Measurements from ENCODE around the gene ATP2A3. TPM values are rescaled to one million over a fixed set of nuclear protein-coding genes. Genes with fewer than 3 reads are reported as not detected.

ATP2A3 gene
- polyA plus RNA-seq, 1 donor from 2014 or later: not detected

GRCh38 chr17:3946711-3947235, 17.5 kb downstream of the ATP2A3 start:
- Histone ChIP-seq H3K4me2 (ENCODE audit: low read length) (no peak overlapping the region), H3K36me3 (ENCODE audit: insufficient read depth, low read length) (no peaks in the 10 kb centered on the region), H3K27ac (ENCODE audit: low read length) (no peak overlapping the region), H3K9ac (ENCODE audit: low read length) (no peak overlapping the region), H3F3A (ENCODE audit: insufficient read depth, low read length, poor library complexity, severe bottlenecking) (no peaks in the 10 kb centered on the region), H4K20me1 (ENCODE audit: insufficient read depth) (no peaks in the 10 kb centered on the region), H3K4me3 (ENCODE audit: low read length) (no peak overlapping the region), H3K79me2 (replicated peaks; ENCODE audit: insufficient read depth, low read length) (no peaks in the 10 kb centered on the region), H3K27me3 (ENCODE audit: insufficient read depth, low read depth, low read length) (no peaks in the 10 kb centered on the region), H3K9me2 (ENCODE audit: insufficient read depth, low read length) (no peaks in the 10 kb centered on the region), H2AFZ (ENCODE audit: low read depth, low read length) (no peak overlapping the region), H3K9me3 (ENCODE audit: low read length) (no peaks in the 10 kb centered on the region)
- TF ChIP-seq RAD21 (conservative IDR thresholded peaks at IDR 0.05) (no peak), MXI1 (conservative IDR thresholded peaks at IDR 0.05; ENCODE audit: poor library complexity, severe bottlenecking) (no peak), EZH2 (IDR thresholded peaks at IDR 0.05; ENCODE audit: borderline replicate concordance, insufficient read depth, low read length, poor library complexity, severe bottlenecking) (no peak), SMC3 (conservative IDR thresholded peaks at IDR 0.05; ENCODE audit: poor library complexity) (no peak), EP300 (conservative IDR thresholded peaks at IDR 0.05; ENCODE audit: poor library complexity, severe bottlenecking) (no peak), TAF1 (IDR thresholded peaks at IDR 0.05; ENCODE audit: low read depth) (no peak), POLR2AphosphoS5 (IDR thresholded peaks at IDR 0.05) (no peak)
- TF ChIP-seq, protein P1, sequence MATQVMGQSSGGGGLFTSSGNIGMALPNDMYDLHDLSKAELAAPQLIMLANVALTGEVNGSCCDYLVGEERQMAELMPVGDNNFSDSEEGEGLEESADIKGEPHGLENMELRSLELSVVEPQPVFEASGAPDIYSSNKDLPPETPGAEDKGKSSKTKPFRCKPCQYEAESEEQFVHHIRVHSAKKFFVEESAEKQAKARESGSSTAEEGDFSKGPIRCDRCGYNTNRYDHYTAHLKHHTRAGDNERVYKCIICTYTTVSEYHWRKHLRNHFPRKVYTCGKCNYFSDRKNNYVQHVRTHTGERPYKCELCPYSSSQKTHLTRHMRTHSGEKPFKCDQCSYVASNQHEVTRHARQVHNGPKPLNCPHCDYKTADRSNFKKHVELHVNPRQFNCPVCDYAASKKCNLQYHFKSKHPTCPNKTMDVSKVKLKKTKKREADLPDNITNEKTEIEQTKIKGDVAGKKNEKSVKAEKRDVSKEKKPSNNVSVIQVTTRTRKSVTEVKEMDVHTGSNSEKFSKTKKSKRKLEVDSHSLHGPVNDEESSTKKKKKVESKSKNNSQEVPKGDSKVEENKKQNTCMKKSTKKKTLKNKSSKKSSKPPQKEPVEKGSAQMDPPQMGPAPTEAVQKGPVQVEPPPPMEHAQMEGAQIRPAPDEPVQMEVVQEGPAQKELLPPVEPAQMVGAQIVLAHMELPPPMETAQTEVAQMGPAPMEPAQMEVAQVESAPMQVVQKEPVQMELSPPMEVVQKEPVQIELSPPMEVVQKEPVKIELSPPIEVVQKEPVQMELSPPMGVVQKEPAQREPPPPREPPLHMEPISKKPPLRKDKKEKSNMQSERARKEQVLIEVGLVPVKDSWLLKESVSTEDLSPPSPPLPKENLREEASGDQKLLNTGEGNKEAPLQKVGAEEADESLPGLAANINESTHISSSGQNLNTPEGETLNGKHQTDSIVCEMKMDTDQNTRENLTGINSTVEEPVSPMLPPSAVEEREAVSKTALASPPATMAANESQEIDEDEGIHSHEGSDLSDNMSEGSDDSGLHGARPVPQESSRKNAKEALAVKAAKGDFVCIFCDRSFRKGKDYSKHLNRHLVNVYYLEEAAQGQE (IDR thresholded peaks at IDR 0.05; ENCODE audit: borderline replicate concordance): no peak
- TF ChIP-seq, protein P2, sequence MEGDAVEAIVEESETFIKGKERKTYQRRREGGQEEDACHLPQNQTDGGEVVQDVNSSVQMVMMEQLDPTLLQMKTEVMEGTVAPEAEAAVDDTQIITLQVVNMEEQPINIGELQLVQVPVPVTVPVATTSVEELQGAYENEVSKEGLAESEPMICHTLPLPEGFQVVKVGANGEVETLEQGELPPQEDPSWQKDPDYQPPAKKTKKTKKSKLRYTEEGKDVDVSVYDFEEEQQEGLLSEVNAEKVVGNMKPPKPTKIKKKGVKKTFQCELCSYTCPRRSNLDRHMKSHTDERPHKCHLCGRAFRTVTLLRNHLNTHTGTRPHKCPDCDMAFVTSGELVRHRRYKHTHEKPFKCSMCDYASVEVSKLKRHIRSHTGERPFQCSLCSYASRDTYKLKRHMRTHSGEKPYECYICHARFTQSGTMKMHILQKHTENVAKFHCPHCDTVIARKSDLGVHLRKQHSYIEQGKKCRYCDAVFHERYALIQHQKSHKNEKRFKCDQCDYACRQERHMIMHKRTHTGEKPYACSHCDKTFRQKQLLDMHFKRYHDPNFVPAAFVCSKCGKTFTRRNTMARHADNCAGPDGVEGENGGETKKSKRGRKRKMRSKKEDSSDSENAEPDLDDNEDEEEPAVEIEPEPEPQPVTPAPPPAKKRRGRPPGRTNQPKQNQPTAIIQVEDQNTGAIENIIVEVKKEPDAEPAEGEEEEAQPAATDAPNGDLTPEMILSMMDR (IDR thresholded peaks at IDR 0.05; ENCODE audit: poor library complexity, severe bottlenecking): no peak

DNA sequence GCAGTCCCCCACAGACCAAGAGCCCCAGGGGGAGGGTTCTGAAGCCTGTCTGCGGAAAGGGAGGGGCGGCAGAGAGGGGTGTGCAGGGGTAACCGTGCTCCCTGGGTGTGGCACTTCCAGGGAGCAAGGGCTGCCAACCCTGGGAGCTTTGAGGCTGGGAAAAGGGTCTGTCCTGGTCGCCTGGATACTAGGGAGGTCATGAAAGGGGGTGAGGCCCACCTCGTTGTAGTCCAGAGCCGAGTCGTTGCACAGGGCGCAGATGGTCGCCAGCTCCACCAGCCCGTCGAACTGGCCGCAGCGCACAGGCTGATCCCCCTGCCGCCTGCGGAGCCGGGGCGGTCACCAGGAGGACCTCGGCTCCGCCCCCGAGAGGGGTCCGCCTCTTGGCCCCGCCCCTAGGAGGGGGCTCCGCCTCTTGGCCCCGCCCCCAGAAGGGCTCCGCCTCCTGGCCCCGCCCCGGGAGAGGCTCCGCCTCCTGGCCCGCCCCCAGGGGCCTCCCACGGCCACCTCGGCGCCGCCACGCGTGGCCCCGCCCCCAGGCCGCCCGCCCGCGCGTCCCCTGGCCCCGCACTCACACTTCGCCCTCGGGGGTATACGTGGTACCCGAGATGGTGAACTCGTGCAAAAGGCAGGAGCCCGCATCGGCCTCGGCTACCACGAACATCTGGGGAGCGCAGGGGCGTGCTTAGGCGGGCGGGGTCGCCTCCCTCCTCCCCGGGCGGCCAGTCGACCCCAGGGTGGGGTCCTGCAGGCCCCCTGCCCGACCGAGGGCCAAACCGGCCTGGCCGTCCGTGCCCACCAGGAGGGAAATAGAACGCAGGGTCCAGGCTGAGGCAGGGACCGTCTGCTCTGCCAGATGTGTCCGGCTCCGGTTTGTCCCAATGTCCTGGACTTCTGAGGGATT, 19.5 kb downstream of the ATP2A3 start:
- no peaks in the 10 kb centered on the region for H3K9me3 ChIP-seq (ENCODE audit: low read length)
- H3K36me3 ChIP-seq (ENCODE audit: insufficient read depth, low read length): no peaks in the 10 kb centered on the region
- H3K79me2 ChIP-seq (replicated peaks; ENCODE audit: insufficient read depth, low read length): no peaks in the 10 kb centered on the region
- no peak overlapping the region for H3K27ac ChIP-seq (ENCODE audit: low read length)
- TF ChIP-seq, protein P2 (IDR thresholded peaks at IDR 0.05; ENCODE audit: poor library complexity, severe bottlenecking): no peak
- TF ChIP-seq SMC3 (conservative IDR thresholded peaks at IDR 0.05; ENCODE audit: poor library complexity): no peak
- TF ChIP-seq RAD21 (conservative IDR thresholded peaks at IDR 0.05): no peak
- no peak for TF ChIP-seq POLR2AphosphoS5 (IDR thresholded peaks at IDR 0.05)
- no peak for TF ChIP-seq MXI1 (conservative IDR thresholded peaks at IDR 0.05; ENCODE audit: poor library complexity, severe bottlenecking)
- TF ChIP-seq, protein P1 (IDR thresholded peaks at IDR 0.05; ENCODE audit: borderline replicate concordance): no peak
- no peak for TF ChIP-seq EP300 (conservative IDR thresholded peaks at IDR 0.05; ENCODE audit: poor library complexity, severe bottlenecking)
- no peak for TF ChIP-seq EZH2 (IDR thresholded peaks at IDR 0.05; ENCODE audit: borderline replicate concordance, insufficient read depth, low read length, poor library complexity, severe bottlenecking)
- TF ChIP-seq TAF1 (IDR thresholded peaks at IDR 0.05; ENCODE audit: low read depth): no peak
- no peak overlapping the region for H3K9ac ChIP-seq (ENCODE audit: low read length)
- no peaks in the 10 kb centered on the region for H3K9me2 ChIP-seq (ENCODE audit: insufficient read depth, low read length)
- H2AFZ ChIP-seq (ENCODE audit: low read depth, low read length): no peak overlapping the region
- H3K4me2 ChIP-seq (ENCODE audit: low read length): no peak overlapping the region
- no peaks in the 10 kb centered on the region for H3F3A ChIP-seq (ENCODE audit: insufficient read depth, low read length, poor library complexity, severe bottlenecking)
- H3K4me3 ChIP-seq (ENCODE audit: low read length): peak overlapping the region; percentile 21
- H4K20me1 ChIP-seq (ENCODE audit: insufficient read depth): no peaks in the 10 kb centered on the region
- no peaks in the 10 kb centered on the region for H3K27me3 ChIP-seq (ENCODE audit: insufficient read depth, low read depth, low read length)

Data from neural cell (in vitro differentiated cells).